Hepatocyte (in vitro differentiated cells): Measurements from ENCODE around the gene PFN3.

Source experiments
- CTCF ChIP-seq: fragments of 200-600 bp; sonication (generic); IDR thresholded peaks from 2 replicates; pipeline ENCODE4 v1.5.1; 2016; ENCODE audit warnings: antibody characterized with exemption, mild to moderate bottlenecking; ENCODE audit not compliant: poor library complexity
- EZH2 ChIP-seq: fragments of 200-600 bp; sonication (generic); IDR thresholded peaks from 2 replicates; pipeline ENCODE4 v1.6.1; 2016; ENCODE audit warnings: antibody characterized with exemption, mild to moderate bottlenecking, borderline replicate concordance

- TF ChIP-seq CTCF (no peak), EZH2 (no peak)
Observed at GRCh38 chr5:177404641-177405179, 4.2 kb upstream of the PFN3 start.
